Right ventricle myocardium inferior (tissue), 1 donor: ENCODE measurements around the gene TMEM178B. TPM values are rescaled to one million over a fixed set of nuclear protein-coding genes. Genes with fewer than 3 reads are reported as not detected.
"Not testable (repeated sequence)": the region's sequence is repeated elsewhere in the genome, so short reads cannot be mapped to it uniquely, and the experiment has no call there.

Source experiments
- ATAC-seq: fragments of 200-7000 bp; cut with Tn5 transposase; one replicate; pipeline ENCODE4 v1.9.1; 2020; ENCODE audit warnings: mild to moderate bottlenecking, moderate library complexity
- DNase-seq: peaks from one replicate; pipeline ENCODE4 v3.0.0; 2021; ENCODE audit errors: missing footprints
- intact Hi-C: fragments of 100-400 bp; cut with DNase I; formaldehyde crosslinking; loops from one replicate; pipeline ENCODE4 v1.11.0; 2022
- long read RNA-seq: library from polyadenylated mRNA; unstranded; transcript quantifications from one replicate; pipeline ENCODE4 v2.0.0, GENCODE V29; 2021
- total RNA-seq: library from RNA; stranded (reverse); fragmentation: NEBNext Ultra II Directional; extraction: Animal tissue kit (Norgen Biotek cat#: 25700); gene quantifications from one replicate; pipeline ENCODE4 v1.2.1, GENCODE V29; 2021
- donor health status: DM: no; HTN: yes; CAD: no; lungs with severe emphysema.

The TMEM178B gene
- 31.7 TPM for total RNA-seq
- long read RNA-seq, partial matches to known transcripts: 0 of 14 reads
- long read RNA-seq, other reads (novel, unspliced or antisense): 14 of 14 reads

GRCh38 chr7:141073641-141074161 lies at the start of gene TMEM178B:
Gene TMEM178B (plus strand): TSS chr7:141074064.
- no peak for DNase-seq
- intact Hi-C loops: loop anchor here (5.0 to 10.0 kb wide), 2 partner anchors 301 to 459 kb away; no protein-coding TSS in a partner anchor
- no peak for ATAC-seq

- ATAC-seq (no peak), DNase-seq (no peak)
- intact Hi-C loops: no loop called here
Measured at GRCh38 chr7:141024668-141025067, 49.2 kb upstream of the TMEM178B start.

GRCh38 chr7:141027043-141027442 lies 46.8 kb upstream of the TMEM178B start:
- intact Hi-C loops: no loop called here
- DNase-seq: no peak
- no peak for ATAC-seq

GRCh38 chr7:141028767-141029166 lies 45.1 kb upstream of the TMEM178B start:
- intact Hi-C loops: no loop called here
- DNase-seq: no peak
- no peak for ATAC-seq

DNA sequence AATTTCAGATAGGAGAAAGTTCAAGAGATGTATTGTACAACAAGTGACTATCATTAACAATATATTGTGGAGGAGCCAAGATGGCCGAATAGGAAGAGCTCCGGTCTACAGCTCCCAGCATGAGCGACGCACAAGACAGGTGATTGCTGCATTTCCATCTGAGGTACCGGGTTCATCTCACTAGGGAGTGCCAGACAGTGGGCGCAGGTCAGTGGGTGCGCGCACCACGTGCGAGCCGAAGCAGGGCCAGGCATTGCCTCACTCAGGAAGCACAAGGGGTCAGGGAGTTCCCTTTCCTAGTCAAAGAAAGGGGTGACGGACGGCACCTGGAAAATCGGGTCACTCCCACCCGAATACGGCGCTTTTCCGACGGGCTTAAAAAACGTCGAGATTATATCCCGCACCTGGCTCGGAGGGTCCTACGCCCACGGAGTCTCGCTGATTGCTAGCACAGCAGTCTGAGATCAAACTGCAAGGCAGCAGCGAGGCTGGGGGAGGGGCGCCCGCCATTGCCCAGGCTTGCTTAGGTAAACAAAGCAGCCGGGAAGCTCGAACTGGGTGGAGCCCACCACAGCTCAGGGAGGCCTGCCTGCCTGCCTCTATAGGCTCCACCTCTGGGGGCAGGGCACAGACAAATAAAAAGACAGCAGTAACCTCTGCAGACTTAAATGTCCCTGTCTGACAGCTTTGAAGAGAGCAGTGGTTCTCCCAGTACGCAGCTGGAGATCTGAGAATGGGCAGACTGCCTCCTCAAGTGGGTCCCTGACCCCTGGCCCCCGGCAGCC lies 41.1 kb upstream of the TMEM178B start:
- ATAC-seq, intact Hi-C loops, DNase-seq: not testable (repeated sequence)

GRCh38 chr7:141038100-141038499 lies 35.8 kb upstream of the TMEM178B start:
- DNase-seq, ATAC-seq, intact Hi-C loops: not testable (repeated sequence)

DNA sequence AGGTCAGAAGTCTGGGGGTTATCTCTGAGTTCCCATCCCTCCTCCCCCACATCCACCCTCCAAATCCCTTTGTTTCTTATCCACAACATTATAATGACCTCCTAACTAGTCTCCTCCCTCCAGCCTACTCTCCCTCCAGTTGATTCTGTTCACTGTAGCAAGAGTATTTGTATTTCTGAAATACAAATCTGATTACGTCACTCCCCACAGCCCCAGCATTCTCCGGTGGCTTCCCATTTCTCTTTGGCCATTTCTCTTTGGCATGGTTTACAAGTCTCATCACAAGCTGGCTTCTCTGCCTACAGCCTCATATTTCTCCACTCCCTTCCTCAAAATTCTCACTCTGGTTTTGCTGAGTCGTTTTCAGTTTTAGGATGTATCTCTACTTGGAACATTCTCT lies 34.5 kb upstream of the TMEM178B start:
- no peak for DNase-seq
- ATAC-seq: no peak
- intact Hi-C loops: no loop called here

GRCh38 chr7:141042222-141043193 lies 31.4 kb upstream of the TMEM178B start:
- DNase-seq (no peak), ATAC-seq (no peak)
- intact Hi-C loops: no loop called here

DNA sequence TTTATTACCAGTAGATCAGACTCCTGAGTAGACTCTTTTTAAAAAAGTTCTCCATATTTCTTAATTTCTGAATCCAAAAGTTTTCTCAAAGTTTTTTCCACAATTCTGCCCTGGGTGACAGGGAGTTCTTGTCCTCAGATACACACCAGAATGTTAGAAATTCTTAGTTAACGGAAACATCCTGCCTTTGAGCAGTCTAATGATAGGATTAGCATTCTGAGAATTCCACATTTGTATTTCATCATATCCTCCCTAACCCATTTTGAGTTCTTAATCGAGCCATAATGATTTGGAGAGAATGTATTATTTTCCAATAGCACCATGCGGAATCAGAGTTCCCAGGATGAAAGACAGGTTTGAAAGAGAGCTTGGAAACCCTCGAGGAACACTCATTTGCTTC lies 30.2 kb upstream of the TMEM178B start:
- ATAC-seq: no peak
- intact Hi-C loops: no loop called here
- DNase-seq: no peak

GRCh38 chr7:141045126-141045841 lies 28.6 kb upstream of the TMEM178B start:
- DNase-seq (no peak), ATAC-seq (no peak)
- intact Hi-C loops: no loop called here

DNA sequence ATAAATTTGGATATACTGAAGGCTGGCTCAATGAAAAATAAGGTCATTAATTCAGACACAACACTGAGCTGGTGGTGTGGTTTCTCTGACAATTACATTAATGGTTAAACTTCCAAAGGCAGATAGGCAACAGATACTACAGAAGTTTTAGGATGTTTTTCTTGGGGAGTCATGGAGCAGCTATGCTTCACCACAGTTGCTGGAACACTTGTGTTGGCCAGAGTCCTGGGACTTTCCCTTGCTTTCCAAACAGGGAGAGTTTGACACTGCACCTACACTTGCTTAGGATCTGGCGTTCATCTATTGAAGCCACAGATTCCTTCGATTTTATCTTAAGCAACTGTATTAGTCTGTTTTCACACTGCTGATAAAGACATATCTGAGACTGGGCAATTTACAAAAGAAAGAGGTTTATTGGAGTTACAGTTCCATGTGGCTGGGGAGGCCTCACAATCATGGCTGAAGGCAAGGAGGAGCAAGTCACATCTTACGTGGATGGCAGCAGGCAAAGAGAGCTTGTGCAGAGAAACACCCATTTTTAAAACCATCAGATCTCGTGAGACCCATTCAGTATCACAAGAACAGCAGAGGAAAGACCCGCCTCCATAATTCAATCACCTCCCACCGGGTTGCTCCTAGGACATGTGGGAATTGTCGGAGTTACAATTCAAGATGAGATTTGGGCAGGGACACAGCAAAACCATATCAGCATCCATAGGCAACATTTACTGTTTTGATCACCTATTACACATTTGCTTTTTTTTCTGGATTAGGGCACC lies 27.8 kb upstream of the TMEM178B start:
- intact Hi-C loops: no loop called here
- no peak for ATAC-seq
- no peak for DNase-seq

DNA sequence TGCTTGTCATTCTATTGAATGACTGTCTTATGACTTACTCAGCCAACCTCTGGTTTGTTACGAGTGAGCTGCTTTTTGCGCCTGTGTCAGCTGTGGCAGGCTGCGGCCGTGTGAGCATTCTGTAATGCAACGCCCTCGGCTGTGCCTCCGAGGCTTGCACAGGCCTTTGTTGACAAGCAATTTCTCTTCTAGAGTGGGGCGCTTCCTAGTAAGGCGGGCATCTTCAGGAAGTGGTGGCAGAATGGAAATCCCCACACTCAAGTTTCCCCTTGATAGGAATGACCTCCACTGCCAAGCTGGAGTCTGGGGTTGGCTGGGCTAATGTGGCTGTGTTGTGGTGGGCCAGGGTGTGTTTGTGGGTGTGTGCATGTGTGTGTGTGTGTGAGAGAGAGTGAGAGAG lies 20.2 kb upstream of the TMEM178B start:
- intact Hi-C loops: no loop called here
- no peak for ATAC-seq
- no peak for DNase-seq

DNA sequence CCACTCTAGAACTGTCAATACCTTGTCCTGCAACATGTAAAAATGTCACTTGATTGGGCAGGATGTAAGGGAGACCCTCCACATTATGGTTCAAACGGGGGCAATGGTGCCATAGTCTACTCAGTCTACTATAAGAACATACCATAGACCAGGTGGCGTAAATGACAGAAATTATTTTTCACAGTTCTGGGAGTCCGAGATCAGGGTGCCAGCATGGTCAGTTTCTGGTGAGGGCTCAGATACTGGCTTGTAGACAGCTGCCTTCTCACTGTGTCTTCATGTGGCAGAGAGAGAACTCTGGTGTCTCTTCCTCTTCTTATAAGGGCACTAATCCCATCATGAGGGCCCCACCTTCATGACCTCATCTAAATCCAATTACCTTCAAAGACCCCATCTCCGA lies 18.7 kb upstream of the TMEM178B start:
- DNase-seq (no peak), ATAC-seq (no peak)
- intact Hi-C loops: no loop called here

DNA sequence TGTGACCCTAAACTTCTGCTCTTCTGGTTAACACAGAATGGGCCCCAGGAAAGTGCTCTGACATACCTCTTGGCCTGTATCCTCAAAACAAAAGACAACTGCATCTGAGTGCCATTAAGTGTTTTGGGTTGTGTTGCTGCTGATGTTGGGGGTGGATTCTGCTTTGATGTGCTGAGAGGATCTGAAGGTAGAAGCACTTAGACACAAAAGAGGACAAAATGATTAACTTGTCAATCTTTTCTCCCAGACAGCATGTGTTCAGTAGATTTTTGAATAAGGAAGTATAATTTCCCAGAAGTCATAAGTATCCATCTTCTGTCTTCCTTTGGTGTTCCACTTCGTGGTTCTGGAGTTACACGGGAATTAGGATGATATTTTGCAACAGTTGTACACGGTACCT lies 16.1 kb upstream of the TMEM178B start:
- intact Hi-C loops: no loop called here
- ATAC-seq (no peak), DNase-seq (no peak)

DNA sequence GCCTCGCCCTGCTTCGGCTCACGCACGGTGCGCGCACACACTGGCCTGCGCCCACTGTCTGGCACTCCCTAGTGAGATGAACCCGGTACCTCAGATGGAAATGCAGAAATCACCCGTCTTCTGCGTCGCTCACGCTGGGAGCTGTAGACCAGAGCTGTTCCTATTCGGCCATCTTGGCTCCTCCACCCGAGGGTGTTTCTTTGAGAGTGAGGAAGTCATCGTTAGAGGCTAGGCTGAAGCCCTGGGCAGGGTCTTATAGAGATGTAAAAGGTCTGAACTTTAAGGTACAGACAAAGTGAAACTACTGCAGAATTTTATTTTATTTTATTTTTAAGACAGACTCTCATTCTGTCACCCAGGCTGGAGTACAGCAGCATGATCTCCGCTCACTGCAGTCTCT lies 6.0 kb upstream of the TMEM178B start:
- DNase-seq, intact Hi-C loops, ATAC-seq: not testable (repeated sequence)

DNA sequence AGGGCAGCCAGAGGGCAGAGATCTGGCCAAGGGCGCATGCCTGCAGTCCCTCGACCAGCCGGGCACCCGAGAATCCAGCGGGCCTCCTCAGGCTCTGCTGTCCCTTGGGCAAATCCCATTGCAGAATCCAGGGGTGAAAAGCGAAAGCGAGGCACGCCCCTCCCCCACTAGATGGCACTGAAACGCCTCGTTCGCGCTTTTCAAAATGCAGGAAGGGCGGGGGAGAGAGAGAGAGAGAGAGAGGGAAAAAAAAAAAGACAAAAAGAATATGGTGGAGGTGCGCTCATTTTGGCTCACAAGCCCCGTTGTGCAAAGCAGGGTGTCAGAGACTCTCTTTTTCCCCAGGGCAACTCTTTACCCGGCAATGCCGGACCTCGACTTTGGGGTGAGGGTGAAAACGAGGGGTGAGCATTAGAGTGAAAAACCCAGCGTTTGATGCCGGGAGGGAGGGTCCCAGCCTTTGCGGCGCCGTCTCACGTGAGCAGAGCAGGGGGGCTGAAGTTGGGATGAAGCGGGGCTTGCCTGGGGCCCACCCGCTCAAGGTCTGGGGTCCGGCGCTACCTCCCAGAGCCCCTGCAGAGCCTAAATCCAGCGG lies 2.5 kb upstream of the TMEM178B start:
- DNase-seq (peak; percentile 69), ATAC-seq (peak; percentile 15)
- intact Hi-C loops: loop anchor here (5.0 to 10.0 kb wide), 2 partner anchors 303 to 461 kb away; no protein-coding TSS in a partner anchor

DNA sequence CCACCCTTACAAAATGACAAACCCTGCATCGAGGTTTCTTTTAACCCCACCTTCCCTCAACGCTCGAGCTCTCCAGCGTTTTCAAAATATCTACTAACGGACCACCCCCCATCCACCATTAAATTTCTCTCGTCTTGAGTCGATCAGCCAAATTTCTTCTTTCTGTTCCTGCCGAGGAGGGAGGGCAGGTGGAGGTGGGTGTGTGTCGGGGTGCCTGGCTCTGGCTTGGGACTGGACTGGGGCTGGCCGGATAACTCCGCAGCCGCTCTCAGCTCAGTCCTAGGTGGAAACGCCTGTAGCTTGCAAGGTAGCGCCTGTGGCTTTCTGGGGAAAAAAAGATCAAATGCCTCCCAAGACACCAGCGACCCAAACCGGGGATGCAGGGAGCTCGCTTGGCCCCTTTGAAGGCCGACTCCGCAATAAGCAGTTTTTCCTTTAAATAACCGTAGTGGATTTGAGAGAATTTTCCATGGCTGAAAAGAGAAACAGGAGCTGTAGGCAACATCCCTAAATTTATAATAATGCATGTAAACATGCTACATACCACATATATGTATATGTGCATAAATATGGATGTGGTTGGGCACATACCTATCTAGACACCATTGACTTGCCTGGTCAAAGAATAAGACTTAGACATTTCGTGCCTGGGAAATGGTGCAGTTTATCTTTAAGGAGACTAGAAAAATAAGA lies 1.9 kb upstream of the TMEM178B start:
- intact Hi-C loops: loop anchor here (5.0 to 10.0 kb wide), 2 partner anchors 303 to 460 kb away; no protein-coding TSS in a partner anchor
- DNase-seq (no peak), ATAC-seq (no peak)
